Pulmonary artery endothelial cell (primary cell): Measurements from ENCODE around the gene TEX14. TPM values are rescaled to one million over a fixed set of nuclear protein-coding genes. Genes with fewer than 3 reads are reported as not detected.

Experiments
- total RNA-seq: library from RNA; depleted of rRNA; stranded (reverse); fragments of >200 nt; gene quantifications from 2 replicates; pipeline ENCODE4 v1.2.3, GENCODE V29; 2014

Gene TEX14
- total RNA-seq, 1 donor from 2014 or later: under 0.01 TPM

Other genes starting within 250 kb of the TEX14 start
- 0.04 and 0.07 TPM in 2 replicates for gene HSF5, start 203.6 kb downstream of the TEX14 start, total RNA-seq
- 51.5 and 80.0 TPM in 2 replicates for gene MTMR4, start 177.4 kb downstream of the TEX14 start, total RNA-seq
- gene RAD51C, start 557 bp upstream of the TEX14 start, total RNA-seq: 24.7 and 53.9 TPM in 2 replicates
- gene PPM1E, start 63.8 kb upstream of the TEX14 start, total RNA-seq: 0.28 TPM in 1 of 2 replicates, not detected in the other